SK-N-SH (cell line): ENCODE measurements around the gene KIF1C.

Experiments
- CHD2 ChIP-seq: fragments of 150-350 bp; IDR thresholded peaks from 2 replicates; pipeline ENCODE4 v1.6.1; 2018; ENCODE audit warnings: low read length; ENCODE audit not compliant: partially characterized antibody
- ELF1 ChIP-seq: IDR thresholded peaks from 2 replicates; pipeline ENCODE4 v1.4.0; 2012
- FOSL2 ChIP-seq: IDR thresholded peaks from 2 replicates; pipeline ENCODE4 v1.4.0; 2012; ENCODE audit warnings: low read depth, mild to moderate bottlenecking, moderate library complexity, borderline replicate concordance
- GABPA ChIP-seq: IDR thresholded peaks from 2 replicates; pipeline ENCODE4 v1.4.0; 2012; ENCODE audit warnings: low read depth, mild to moderate bottlenecking
- GATA2 ChIP-seq: sonication (generic); formaldehyde crosslinking; IDR thresholded peaks from 2 replicates; pipeline ENCODE4 v1.5.0; 2020; ENCODE audit warnings: mild to moderate bottlenecking, missing genetic modification reagents
- JUND ChIP-seq: IDR thresholded peaks from 2 replicates; pipeline ENCODE4 v1.4.0; 2012
- MXI1 ChIP-seq: IDR thresholded peaks from 2 replicates; pipeline ENCODE4 v1.6.1; 2012; ENCODE audit warnings: mild to moderate bottlenecking, low read depth, low read length, improper control_type of control experiment
- POLR2AphosphoS5 ChIP-seq: IDR thresholded peaks from 2 replicates; pipeline ENCODE4 v1.6.1; 2012; ENCODE audit warnings: low read depth, low read length
- RAD21 ChIP-seq: IDR thresholded peaks from 2 replicates; pipeline ENCODE4 v1.6.1; 2012; ENCODE audit warnings: mild to moderate bottlenecking, low read length
- SMC3 ChIP-seq: IDR thresholded peaks from 2 replicates; pipeline ENCODE4 v1.6.1; 2012; ENCODE audit warnings: low read depth, low read length, improper control_type of control experiment
- TAF1 ChIP-seq: IDR thresholded peaks from 2 replicates; pipeline ENCODE4 v1.6.1; 2012; ENCODE audit warnings: low read depth, mild to moderate bottlenecking, low read length, moderate library complexity, borderline replicate concordance
- TF ChIP-seq, protein P1 (sequence below): fragments of 150-350 bp; IDR thresholded peaks from 2 replicates; pipeline ENCODE4 v1.6.1; 2017; ENCODE audit warnings: antibody characterized with exemption, low read length, low read depth, borderline replicate concordance
- TF ChIP-seq, protein P2 (sequence below): IDR thresholded peaks from 2 replicates; pipeline ENCODE4; 2012

DNA sequence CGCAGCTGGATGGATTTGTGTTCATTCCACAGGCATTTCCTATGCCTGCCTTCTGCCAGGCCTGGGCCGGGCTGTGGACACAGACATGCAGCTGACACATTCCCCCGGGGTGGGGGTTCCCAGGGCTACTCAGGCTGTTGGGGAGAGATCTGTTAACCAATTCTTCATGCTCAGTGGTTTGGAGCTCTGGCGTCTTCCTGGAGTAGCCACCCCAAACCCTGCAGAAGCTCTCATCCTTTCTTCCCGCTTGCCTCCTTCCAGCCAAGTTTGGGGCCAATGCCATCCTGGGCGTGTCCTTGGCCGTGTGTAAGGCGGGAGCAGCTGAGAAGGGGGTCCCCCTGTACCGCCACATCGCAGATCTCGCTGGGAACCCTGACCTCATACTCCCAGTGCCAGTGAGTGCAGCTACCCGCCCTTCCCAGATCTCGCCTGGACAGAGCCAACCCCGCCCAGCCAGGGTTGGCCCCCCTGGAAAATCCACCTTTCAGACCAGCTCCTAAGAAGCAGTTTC lies 44.2 kb upstream of the KIF1C start:
- TF ChIP-seq RAD21 (no peak), CHD2 (no peak), GATA2 (CRISPR knock-in tag) (no peak), POLR2AphosphoS5 (no peak), JUND (no peak), TAF1 (no peak), SMC3 (no peak), MXI1 (no peak), FOSL2 (0 out of 2 replicates have a peak, but pooled peaks have one; percentile 3), ELF1 (no peak), GABPA (no peak)
- TF ChIP-seq, protein P1, sequence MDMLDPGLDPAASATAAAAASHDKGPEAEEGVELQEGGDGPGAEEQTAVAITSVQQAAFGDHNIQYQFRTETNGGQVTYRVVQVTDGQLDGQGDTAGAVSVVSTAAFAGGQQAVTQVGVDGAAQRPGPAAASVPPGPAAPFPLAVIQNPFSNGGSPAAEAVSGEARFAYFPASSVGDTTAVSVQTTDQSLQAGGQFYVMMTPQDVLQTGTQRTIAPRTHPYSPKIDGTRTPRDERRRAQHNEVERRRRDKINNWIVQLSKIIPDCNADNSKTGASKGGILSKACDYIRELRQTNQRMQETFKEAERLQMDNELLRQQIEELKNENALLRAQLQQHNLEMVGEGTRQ: no peak
- TF ChIP-seq, protein P2, sequence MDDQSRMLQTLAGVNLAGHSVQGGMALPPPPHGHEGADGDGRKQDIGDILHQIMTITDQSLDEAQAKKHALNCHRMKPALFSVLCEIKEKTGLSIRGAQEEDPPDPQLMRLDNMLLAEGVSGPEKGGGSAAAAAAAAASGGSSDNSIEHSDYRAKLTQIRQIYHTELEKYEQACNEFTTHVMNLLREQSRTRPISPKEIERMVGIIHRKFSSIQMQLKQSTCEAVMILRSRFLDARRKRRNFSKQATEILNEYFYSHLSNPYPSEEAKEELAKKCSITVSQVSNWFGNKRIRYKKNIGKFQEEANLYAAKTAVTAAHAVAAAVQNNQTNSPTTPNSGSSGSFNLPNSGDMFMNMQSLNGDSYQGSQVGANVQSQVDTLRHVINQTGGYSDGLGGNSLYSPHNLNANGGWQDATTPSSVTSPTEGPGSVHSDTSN: no peak
